Measurements from ENCODE around the gene KIF5A.

The KIF5A gene

DNA sequence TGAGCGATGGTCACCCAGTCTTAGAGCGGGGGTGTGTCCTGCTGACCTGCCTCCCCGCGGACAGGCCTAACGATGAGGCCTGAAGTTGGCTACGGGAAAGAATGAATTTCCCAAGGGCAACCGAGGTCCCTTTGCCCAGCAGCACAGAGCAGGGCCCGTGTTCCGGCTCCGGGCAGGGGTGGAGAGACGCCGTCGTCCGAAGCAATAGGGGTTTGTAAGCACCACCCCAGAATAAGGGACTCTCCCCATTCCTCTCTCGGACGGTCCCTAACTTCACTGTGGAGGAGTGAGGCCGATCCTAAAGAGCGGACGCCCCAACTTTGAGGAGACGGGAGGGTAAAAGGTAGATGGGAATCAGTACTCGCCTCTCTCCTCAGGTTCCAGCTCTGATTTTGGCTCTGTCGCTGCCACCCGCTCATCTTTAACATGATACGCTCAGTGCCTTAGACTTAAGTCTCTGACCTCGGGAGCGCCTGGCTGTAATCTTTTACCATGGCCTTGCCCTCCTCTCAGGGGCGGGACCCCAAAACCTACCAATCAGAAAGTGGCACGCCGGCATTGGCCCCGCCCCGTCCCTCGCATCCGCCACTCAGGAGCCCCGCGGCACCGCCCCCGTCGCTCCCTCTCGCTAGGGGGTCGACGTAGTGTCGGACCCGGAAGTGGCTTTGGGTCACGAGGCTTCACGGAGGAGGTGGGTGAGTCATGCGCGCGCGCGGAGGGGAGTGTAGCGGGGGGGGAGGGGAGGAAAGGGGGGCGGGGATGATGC is 29.6 kb upstream of the KIF5A start, which contains the start of gene DDIT3:
DDIT3 (minus strand) TSS at position 462 of the 766 bp plus-strand sequence. CDS start 3,108 bp downstream, outside the sequence.
- DNase-seq (ENCODE audit: low read depth), result peak; percentile 100

DNA sequence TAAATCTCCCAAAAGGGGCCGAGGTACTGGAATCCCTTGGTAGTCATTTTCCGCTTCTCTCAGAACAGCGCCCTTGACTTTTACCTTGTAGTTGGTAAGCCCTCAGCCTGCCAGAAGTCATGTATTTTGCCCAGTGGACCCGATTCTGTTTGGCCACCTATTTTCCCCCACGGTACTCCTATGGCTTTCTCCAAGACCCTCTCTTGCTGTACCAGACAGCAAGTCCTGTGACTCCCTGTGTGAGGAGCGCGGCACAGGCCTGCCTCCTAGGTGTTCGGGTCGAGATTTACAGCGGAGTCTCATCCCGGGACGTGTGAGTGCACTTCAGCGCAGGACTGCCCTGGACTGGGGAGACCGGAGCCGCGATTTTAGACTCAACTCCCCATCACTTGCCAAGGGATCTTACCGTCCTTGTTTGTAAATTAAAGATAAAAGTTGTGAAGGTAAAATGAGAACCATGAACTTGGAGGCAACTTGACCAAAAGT is 28.3 kb upstream of the KIF5A start:
- no peak for DNase-seq (ENCODE audit: low read depth)

DNA sequence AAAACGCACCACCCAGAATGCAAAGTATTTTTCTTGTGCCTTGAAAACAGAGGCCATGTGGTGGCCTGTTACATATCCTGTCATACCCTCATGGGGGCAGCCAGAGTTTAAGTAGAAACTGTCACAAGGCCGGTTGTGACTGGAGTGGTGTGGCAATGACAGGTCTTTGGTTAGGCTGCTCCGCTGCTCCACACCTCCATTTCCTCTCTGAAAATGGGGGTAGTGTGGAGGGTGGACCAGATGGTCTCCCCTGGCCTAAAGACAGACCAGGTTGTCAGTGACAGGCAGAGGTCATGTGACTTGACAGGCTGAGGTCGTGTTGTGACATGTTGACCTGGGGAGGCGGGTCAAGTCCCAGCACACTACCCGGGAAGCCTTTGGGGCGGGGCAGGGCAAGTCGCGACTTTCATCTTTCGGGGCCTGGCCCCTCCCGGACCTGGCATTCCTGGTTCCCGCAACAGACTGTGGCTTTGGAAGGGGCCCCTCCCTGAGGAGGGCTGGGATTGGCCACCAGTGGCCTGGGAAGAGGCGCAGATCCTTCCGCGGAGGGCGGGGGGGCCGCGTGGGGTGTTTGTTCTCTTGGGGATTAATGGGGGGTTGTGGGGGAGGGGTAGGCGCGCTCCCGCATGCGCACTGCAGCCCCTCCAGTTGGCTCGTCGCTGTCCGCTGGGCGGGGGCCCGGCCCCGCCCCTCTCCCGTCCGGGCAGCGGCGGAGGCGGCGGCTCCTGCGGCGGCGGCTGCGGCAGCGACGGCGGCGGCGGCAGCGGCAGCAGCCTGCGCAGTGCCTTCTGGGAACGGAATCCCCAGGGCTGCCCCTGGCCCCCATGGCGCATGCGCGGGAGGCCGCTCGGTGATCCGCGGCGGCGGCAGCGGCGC is 27.6 kb upstream of the KIF5A start, which contains the start of gene MBD6:
MBD6 (plus strand) TSS at position 814 of the 876 bp plus-strand sequence. CDS start 1,480 bp downstream, outside the sequence.
- peak; percentile 86 for DNase-seq (ENCODE audit: low read depth)

DNA sequence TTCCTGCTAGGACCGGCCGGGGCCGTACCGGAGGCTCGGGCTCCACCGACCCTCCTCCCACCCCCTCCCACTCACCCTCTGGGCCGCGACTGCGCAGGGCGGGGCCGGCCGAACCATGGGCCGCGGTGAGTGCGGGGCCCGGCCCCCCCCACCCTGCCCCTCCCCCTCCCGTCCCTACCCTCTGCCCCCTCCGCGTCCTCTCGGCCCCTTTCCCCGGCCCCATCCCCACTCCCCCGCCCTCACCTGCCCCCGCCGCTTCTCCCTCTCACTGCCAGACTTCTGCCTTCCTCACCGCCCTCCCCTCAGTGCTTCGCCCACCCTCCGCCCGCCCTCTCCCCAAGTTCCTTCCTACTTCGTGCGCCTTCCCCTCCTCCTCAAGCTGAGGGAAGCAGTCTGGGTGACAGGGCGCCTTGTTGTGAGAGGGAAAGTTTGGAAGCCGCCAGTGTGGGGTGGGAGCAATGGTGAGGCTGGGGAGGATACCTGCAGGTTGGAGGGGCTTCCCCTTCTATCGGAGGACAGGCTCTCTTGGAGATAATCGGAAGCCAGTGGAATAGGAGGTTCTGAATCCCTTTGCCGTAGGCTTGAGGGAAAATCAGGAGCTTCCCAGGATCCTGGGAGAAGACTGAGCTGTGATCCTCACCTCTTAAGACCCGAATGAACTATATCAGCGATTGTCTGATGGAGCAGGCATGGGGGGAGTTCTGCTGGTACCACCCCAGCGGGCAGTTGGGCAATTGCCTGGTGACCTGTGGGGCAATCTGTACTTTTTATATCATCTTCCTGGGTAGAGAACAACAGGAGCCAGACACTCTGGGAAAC is 26.7 kb upstream of the KIF5A start:
- peak; percentile 42 for DNase-seq (ENCODE audit: low read depth)

DNA sequence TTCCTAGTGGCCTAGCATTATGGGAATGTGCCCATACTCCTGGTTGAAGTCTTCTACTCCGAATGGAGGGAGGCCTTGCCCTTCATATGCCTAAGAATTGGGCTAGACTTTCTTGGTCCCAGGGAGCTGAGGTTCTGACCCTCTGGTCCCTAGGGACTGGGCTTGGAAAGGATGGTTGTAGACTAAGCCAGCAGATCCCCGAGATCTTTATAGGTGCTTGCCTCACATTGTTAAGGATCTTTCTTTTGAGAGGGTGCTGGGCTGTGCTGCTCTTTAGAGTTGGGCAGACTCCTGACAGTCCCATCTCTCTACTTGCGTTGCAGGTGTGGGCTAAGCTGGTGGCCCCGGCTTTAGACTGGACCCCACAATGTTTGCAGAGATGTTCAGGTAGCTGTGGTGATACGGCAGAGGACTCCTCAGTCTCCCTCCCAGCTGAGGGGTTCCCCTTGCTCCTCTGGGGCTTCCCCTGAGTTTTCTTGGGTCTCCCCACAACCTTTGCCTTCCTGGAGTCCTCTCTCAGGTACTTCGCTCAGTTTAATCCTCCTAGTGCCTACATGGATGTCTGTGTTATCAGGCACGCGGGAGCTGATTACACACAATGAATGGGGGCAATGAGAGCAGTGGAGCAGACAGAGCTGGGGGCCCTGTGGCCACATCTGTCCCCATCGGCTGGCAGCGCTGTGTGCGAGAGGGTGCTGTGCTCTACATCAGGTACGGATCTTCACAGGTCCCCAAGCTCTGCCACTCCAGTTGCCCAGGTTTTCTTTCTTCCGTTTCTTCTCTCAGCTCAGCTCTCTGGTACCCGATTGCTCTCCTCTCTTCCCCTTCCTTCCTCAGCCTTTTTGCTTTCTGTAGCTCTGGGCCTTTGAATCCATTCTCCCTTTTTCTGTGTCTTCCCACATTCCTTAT is 25.9 kb upstream of the KIF5A start:
- no peak for DNase-seq (ENCODE audit: low read depth)

DNA sequence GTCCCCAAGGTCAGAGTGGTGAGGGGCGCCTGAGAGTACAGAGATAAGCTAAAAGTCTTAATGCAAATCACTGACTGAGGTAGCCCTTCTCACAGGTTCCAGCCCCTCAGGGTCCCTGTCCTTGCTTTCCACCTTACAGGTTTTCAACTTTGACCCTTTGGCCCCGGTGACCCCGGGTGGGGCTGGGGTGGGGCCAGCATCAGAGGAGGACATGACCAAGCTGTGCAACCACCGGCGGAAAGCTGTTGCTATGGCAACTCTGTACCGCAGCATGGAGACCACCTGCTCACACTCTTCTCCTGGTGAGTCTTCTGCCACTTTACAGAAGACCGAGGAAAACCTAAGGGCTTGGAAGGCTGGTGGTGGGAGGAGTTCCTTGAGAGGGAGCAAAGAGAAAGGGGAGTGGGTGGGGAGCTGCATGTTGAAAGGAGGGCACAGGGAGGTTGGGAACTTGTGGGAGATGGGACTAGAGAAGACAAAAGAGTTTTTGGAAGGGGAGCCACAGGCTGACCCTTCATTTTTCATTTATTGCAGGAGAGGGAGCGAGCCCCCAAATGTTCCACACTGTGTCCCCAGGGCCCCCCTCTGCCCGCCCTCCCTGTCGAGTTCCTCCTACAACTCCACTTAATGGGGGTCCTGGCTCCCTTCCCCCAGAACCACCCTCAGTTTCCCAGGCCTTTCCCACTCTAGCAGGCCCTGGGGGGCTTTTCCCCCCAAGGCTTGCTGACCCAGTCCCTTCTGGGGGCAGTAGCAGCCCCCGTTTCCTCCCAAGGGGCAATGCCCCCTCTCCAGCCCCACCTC is 24.8 kb upstream of the KIF5A start:
- no peak for DNase-seq (ENCODE audit: low read depth)

DNA sequence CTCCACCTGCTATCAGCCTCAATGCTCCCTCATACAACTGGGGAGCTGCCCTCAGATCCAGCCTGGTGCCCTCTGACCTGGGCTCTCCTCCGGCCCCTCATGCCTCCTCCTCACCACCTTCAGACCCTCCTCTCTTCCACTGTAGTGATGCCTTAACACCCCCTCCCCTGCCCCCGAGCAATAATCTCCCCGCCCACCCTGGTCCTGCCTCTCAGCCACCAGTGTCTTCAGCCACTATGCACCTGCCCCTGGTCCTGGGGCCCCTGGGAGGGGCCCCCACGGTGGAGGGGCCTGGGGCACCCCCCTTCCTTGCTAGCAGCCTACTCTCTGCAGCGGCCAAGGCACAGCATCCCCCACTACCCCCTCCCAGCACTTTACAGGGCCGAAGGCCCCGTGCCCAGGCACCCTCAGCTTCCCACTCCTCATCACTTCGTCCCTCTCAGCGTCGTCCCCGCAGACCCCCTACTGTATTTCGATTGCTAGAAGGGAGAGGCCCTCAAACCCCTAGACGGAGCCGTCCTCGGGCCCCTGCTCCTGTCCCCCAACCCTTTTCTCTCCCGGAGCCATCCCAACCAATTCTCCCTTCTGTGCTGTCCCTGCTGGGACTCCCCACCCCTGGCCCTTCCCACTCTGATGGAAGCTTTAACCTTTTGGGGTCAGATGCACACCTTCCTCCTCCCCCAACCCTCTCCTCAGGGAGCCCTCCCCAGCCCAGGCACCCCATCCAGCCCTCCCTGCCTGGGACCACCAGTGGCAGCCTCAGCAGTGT is 24.0 kb upstream of the KIF5A start:
- DNase-seq (ENCODE audit: low read depth), result no peak

DNA sequence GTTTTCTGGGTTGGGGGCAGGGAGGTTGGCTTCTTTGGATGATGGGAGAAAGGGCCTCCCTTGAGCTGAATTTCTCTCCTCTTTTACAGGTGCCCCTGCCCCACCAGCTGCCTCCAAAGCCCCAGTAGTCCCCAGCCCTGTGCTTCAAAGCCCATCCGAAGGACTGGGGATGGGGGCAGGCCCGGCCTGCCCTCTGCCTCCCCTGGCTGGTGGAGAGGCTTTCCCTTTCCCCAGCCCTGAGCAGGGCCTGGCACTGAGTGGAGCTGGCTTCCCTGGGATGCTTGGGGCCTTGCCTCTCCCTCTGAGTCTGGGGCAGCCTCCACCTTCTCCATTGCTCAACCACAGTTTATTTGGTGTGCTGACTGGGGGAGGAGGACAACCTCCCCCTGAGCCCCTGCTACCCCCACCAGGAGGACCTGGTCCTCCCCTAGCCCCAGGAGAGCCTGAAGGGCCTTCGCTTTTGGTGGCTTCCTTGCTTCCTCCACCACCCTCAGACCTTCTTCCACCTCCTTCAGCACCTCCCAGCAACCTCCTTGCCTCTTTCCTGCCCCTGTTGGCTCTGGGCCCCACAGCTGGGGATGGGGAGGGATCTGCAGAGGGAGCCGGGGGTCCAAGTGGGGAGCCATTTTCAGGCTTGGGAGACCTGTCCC is 23.2 kb upstream of the KIF5A start:
- DNase-seq (ENCODE audit: low read depth), result no peak

DNA sequence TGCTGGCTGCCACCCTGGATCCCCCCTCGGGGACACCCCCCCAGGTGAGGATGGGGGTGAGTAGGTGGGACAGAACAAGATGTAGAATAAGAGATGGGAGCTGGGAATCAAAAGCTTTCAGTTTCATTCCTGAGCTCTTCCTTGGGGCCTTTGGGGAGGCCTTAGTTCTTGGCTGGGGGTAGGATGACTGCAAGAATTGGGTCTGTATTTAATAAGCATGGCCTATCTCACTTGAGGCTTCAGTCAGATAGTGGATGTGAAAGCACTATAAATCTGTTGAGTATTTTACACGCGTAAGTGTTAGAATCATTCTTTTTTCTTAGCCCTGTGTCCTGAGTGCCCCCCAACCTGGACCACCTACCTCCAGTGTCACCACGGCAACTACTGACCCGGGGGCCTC is 22.7 kb upstream of the KIF5A start:
- DNase-seq (ENCODE audit: low read depth), result no peak

DNA sequence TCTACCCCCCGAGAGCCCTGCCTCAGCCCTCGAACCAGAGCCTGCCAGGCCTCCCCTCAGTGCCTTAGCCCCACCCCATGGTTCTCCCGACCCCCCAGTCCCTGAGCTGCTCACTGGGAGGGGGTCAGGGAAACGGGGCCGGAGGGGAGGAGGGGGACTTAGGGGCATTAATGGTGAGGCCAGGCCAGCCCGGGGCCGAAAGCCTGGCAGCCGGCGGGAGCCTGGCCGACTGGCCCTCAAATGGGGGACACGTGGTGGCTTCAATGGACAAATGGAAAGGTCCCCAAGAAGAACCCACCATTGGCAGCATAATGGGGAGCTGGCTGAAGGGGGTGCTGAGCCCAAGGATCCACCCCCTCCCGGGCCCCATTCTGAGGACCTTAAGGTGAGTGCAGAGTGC is 21.7 kb upstream of the KIF5A start:
- no peak for DNase-seq (ENCODE audit: low read depth)

DNA sequence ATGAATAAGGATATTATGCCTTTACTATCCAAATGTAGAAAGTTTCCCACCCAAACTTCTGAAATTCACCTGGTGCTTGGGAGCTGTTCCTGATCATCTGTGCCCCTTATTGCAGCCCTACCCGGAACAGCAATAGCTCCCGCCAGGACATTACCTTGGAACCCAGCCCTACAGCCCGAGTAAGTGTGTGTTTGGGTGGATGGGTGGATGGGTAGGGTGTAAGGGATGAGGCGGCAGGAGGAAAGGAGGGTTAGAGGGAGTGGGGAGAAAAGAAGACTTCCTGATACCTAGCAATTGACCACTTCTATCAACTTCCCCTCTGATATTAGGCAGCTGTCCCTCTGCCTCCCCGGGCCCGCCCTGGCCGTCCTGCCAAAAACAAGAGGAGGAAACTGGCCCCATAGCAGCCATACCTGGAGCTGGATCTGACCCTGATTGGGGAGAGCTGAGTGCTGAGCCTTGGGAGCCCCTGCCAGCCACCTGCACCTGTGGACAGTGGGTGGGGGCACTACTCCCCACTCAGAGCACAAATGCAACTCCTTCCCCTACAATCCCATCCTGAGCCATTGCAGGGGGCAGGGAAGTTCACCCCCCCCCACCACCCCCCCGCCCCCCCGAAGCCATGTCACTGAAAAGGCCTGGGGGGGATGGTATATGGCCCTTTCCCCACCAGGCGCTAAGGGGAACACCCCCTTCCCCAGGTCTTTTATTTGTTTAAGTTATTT is 20.9 kb upstream of the KIF5A start:
- no peak for DNase-seq (ENCODE audit: low read depth)

DNA sequence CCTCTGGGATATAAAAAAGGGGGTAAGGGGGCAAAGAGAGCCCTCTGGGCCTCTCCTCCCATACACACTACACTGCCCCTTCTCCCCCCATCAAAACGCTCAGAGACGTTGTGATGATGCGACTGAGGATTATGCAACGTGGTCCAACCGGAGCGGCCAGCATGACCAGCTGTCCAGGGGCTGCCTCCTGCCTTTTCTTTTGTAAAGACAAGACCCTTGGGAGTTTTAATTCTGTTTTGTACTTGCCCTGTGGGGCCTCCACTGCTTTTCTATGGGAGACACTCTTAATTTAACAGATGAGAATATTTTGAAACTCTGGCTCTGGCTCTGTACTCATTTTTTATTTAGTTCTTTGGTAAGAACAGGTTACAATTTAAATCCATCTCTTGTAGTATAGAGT is 20.0 kb upstream of the KIF5A start:
- DNase-seq (ENCODE audit: low read depth), result no peak

DNA sequence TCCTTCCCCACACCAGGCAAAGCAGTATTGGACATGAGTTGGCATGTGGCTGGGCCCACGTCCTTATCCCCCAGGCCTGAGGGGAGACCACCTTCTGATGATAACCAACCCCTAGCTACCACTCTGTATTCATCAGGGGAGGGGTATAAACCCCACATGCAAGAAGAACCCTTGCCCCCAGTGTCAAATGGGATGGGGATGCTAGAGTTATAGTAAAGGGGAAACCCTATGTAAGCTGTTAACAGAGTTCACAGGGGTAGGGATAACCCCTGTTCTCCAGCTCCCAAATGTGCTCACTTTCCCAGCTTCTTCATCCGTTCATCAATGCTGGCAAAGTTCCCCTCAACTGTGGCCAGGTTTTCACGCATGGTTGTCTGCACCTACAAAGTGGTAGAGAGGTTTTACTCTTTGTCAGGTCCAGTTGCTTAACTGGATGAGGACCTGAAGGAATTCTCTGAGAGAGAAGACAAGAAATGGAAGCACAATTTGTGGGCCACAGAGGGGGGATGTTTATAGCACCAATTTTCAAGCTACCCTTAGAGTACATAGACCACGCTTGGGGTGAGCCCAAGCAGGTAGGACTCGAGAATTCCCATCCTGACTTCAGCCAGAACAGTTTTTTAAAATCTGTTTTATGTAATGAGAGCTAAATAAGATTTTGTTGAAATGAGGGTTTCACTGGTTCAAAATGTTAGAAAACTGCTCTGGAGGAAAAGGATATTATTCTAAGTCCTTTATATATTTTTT is 19.3 kb upstream of the KIF5A start:
- DNase-seq (ENCODE audit: low read depth), result no peak

DNA sequence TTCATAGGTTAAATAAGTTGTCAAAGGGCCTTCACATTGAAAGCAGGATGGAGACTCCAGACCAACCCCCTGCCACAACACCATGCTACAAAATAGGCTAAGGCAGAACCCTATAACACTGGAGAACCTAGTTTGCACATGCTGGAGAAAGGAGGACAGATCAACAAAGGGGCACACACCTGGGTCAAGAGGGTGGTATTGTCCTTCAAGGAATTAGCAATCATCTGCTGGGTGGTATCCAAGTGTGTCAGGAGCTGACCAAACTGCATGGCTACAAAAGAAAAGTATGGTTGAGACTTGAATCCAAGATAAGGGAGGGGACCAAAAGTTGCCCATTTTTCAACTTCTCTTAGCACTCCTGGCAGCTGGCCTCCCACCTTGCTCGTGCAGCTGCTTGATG is 18.0 kb upstream of the KIF5A start:
- DNase-seq (ENCODE audit: low read depth), result no peak

DNA sequence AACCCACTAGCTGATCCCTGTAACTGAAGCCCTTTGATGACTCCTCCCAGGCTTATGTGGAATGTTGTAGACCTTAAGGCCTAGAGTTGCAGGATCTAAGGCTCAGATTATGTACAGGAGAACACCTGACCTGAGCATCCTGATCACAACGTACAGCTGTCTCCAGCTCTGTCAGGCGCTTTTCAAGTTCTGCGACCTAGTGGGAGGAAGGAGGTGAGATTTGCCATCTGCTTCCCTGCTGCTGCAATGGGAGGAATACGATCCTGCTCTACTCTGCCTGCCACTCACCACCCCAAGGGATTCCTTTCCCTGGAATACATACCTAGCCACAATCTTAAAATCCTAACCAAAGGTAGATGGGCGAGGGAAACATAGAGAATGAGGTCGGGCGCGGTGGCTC is 16.7 kb upstream of the KIF5A start:
- no peak for DNase-seq (ENCODE audit: low read depth)

DNA sequence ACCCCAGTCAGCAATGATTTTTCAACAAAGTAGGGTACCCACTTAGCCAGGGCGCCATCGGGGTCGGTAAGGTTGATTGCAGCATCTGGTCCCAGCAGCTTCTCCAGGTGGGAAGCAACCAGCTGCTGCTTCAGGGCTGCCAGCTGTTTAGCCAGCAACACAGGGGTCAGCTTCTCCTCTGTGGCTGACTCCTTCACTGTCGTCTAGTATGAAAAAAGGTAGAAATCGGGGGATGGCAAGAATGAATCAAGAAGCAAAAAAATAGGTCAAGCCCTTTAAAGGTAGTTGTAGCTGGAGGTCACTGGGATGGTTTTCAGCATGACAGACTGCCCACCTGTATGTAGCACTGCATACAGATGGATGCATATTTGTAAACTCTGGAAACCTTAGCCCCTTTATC is 15.6 kb upstream of the KIF5A start:
- DNase-seq (ENCODE audit: low read depth), result no peak

DNA sequence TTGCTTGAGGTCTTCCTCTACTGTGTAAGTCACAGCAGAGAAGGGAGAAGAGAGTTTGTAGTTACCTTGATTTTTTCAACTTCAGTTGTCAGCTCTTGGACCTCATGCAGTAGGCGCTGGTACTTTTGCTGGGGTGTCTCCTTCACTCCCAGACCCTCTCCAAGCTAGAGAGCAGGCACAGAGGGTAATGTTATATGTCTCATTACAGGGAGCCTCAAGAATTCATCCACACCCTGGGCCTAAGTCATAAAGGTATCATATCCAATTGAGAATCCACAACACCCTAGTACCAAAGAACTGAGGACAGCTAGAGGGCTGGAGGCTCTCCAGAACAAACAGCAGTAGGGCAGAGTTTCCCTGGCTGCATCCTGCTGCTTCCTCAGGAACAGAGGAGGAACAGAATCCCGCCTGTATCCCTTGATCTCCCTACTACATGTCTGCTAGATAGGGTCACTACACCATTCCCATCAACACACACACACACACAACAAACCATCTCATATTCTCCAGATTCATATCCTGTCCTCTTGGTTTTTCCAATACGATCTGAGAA is 14.8 kb upstream of the KIF5A start:
- DNase-seq (ENCODE audit: low read depth), result no peak
